ENCODE data around the gene SLC23A1.
"Not testable (repeated sequence)": the region's sequence is repeated elsewhere in the genome, so short reads cannot be mapped to it uniquely, and the experiment has no call there.

The SLC23A1 gene

DNA sequence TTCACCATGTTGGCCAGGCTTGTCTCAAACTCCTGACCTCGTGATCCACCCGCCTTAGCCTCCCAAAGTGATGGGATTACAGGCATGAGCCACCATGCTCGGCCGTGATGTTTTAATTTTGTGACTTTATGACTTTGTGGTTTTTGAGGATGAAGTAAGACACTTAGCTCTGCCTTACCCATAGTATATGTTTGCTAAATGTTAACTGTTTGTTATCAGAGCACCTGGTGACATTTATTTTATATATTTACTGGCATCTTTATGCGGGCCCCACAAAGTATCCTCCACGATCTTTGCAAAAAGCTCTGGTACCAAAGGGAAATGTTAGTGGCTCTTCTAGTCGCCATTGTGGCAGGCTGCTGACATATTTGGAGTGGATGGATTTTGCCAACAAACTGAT, 6.7 kb downstream of the SLC23A1 start:
- Histone ChIP-seq H3K4me3 (ENCODE audit: low read length) (no peak overlapping the region), H3K9ac (ENCODE audit: low read depth, low read length) (no peak overlapping the region), H3K27ac (ENCODE audit: low read length) (no peak overlapping the region), H3K9me3 (ENCODE audit: insufficient read depth, low read depth, low read length) (no peaks in the 10 kb centered on the region), H3K4me1 (ENCODE audit: insufficient read depth, low read length) (no peaks in the 10 kb centered on the region), H3K36me3 (ENCODE audit: insufficient read depth, low read depth, low read length) (peaks cover 8% of the 10 kb centered on the region), H3K27me3 (ENCODE audit: insufficient read depth, low read length) (no peaks in the 10 kb centered on the region)

DNA sequence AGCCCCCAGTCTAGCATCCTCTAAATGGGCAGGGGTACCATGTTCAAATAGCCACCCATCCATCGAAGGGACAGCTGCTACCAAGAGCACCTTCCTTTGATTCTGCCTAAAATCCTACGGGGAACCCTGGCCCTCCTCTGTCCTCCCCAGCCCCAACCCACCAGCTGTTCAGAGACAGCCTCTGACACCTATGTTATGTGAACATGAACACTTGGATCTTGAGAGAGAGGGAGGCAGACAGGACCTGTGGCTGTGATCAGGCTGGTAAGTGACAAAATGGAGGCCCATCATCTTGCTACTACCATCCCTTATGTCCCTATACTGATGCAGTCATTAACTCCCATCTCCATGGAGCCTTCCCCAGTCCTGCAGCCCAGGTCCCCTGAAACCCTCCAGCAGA, 8.2 kb downstream of the SLC23A1 start:
- Histone ChIP-seq H3K27ac (ENCODE audit: low read length) (no peak overlapping the region), H3K4me3 (ENCODE audit: low read length) (no peak overlapping the region), H3K36me3 (ENCODE audit: insufficient read depth, low read depth, low read length) (peaks cover 17% of the 10 kb centered on the region), H3K27me3 (ENCODE audit: insufficient read depth, low read length) (no peaks in the 10 kb centered on the region), H3K4me1 (ENCODE audit: insufficient read depth, low read length) (no peaks in the 10 kb centered on the region), H3K9me3 (ENCODE audit: insufficient read depth, low read depth, low read length) (no peaks in the 10 kb centered on the region), H3K9ac (ENCODE audit: low read depth, low read length) (no peak overlapping the region)

DNA sequence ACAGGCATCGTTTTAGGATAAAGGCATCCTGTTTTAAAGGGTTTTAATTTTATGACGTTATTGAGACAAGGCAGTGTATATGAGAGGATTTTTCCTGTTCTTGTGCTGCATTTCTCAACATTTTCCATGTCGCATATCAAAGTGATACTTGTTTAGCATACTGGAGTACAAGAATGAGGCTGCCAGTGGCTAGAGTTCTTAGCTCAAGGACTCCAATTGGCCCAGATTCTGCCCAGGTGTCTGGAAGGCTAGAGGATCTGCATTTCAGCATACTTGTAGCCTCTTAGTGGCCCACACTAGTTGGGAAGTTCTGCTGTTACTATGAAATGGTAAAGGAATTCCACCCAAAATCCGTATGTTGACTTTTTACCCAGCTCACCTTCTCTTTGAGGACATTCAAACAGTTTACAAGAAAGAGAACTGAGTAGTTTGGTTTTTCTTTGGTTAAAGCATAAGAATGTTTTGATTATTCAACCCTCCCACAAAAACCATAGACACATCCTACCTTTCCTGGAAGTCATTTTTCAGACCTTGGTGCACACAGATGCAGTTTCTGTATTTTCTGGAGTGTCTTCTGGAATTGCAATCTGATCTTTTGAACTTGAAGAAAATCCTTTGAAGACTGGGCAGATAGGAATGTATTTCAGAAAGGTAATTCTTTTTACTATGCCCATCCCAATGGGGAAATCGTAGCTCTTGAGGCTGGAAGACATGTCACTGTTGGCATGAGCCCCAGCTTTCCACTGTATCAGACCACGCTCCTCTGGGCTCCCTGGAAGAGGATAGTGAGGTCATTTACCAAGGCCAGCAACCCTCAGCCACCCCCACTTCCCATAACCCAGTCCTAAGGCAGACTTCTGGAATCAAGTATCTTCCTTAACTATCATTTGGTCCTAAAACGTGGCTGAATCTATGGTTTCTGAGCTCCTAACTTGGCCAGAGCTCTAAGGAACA, 11.3 kb downstream of the SLC23A1 start:
- H3K4me1 ChIP-seq (ENCODE audit: insufficient read depth, low read length), result no peaks in the 10 kb centered on the region
- H3K4me3 ChIP-seq (ENCODE audit: low read length), result no peak overlapping the region
- peaks cover 45% of the 10 kb centered on the region for H3K36me3 ChIP-seq (ENCODE audit: insufficient read depth, low read depth, low read length)
- no peaks in the 10 kb centered on the region for H3K27me3 ChIP-seq (ENCODE audit: insufficient read depth, low read length)
- no peak overlapping the region for H3K9ac ChIP-seq (ENCODE audit: low read depth, low read length)
- no peak overlapping the region for H3K27ac ChIP-seq (ENCODE audit: low read length)
- no peaks in the 10 kb centered on the region for H3K9me3 ChIP-seq (ENCODE audit: insufficient read depth, low read depth, low read length)

DNA sequence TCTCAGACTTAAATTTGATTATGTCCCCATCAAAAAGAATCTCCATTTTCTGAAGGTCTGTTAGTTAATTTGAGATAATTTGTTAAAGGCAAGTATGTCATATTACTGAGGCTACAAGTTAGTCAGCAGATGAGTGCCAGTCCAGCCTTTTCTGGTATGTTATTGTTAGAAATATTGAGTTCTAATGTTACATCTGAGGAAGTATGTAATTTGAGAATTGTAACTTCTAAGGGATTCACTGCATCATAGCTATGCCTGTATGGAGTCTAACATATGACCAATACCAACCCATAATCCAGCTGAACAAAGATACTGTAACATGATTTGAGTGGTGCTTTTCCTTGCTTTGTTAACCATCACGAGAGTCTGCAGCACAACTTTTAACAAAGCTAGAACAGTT, 13.9 kb downstream of the SLC23A1 start:
- Histone ChIP-seq H3K27ac (ENCODE audit: low read length) (no peak overlapping the region), H3K4me3 (ENCODE audit: low read length) (no peak overlapping the region), H3K9ac (ENCODE audit: low read depth, low read length) (no peak overlapping the region), H3K4me1 (ENCODE audit: insufficient read depth, low read length) (no peaks in the 10 kb centered on the region), H3K36me3 (ENCODE audit: insufficient read depth, low read depth, low read length) (peaks cover 68% of the 10 kb centered on the region), H3K9me3 (ENCODE audit: insufficient read depth, low read depth, low read length) (no peaks in the 10 kb centered on the region), H3K27me3 (ENCODE audit: insufficient read depth, low read length) (no peaks in the 10 kb centered on the region)

DNA sequence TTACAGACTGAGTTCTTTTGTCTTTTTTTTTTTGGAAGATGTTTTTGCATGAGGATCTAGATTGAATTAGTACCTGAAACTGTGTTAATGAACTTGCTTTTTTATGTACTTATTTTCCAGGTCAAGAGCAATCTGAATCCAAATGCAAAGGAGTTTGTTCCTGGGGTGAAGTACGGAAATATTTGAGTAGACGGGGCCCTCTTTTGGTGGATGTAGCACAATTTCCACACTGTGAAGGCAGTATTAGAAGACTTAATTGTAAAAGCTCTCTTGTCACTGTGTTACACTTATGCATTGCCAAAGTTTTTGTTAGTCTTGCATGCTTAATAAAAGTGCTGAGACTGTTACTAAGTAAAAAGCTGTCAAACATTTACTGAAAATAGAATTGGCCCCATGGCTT, 14.5 kb downstream of the SLC23A1 start:
- Histone ChIP-seq H3K9ac (ENCODE audit: low read depth, low read length) (no peak overlapping the region), H3K27me3 (ENCODE audit: insufficient read depth, low read length) (no peaks in the 10 kb centered on the region), H3K9me3 (ENCODE audit: insufficient read depth, low read depth, low read length) (no peaks in the 10 kb centered on the region), H3K27ac (ENCODE audit: low read length) (no peak overlapping the region), H3K4me3 (ENCODE audit: low read length) (no peak overlapping the region), H3K36me3 (ENCODE audit: insufficient read depth, low read depth, low read length) (peaks cover 74% of the 10 kb centered on the region), H3K4me1 (ENCODE audit: insufficient read depth, low read length) (no peaks in the 10 kb centered on the region)

DNA sequence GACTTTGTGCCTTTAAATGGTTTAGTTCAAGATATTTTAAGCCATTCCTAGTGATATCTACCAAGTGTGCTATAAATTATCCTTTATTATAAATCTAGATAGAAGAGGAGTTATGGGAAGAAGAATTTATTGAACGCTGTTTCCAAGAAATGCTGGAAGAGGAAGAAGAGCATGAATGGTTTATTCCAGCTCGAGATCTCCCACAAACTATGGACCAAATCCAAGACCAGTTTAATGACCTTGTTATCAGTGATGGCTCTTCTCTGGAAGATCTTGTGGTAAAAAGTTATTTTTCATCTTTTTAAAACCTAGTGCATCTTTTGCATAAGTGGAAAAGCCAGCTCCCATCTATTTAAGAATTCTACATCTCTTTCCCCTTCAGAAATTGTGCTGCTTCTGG, 18.6 kb downstream of the SLC23A1 start:
- H3K4me1 ChIP-seq (ENCODE audit: insufficient read depth, low read length), result no peaks in the 10 kb centered on the region
- H3K9ac ChIP-seq (ENCODE audit: low read depth, low read length), result no peak overlapping the region
- peaks cover 60% of the 10 kb centered on the region for H3K36me3 ChIP-seq (ENCODE audit: insufficient read depth, low read depth, low read length)
- no peak overlapping the region for H3K4me3 ChIP-seq (ENCODE audit: low read length)
- H3K9me3 ChIP-seq (ENCODE audit: insufficient read depth, low read depth, low read length), result no peaks in the 10 kb centered on the region
- no peak overlapping the region for H3K27ac ChIP-seq (ENCODE audit: low read length)
- no peaks in the 10 kb centered on the region for H3K27me3 ChIP-seq (ENCODE audit: insufficient read depth, low read length)

DNA sequence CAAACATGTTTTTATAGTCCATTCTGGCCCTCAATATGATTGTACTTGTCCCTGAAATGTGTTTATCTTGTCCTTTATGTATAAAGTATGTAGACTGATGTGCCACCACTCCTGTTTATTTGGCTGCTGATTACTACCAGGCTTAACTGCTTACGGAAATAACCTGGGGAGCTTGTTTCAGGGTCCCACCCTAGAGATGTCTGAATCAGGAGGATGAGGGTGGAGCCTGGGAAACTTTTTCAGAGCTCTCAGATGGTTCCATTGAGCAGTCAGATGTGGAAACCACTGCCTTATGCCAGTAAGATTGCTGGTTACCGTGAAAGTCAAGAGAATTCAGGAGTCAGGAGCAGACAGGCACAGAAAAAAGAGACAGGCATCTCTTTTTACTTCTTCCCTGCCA, 19.2 kb downstream of the SLC23A1 start:
- Histone ChIP-seq H3K9me3 (ENCODE audit: insufficient read depth, low read depth, low read length) (no peaks in the 10 kb centered on the region), H3K36me3 (ENCODE audit: insufficient read depth, low read depth, low read length) (peaks cover 54% of the 10 kb centered on the region), H3K4me1 (ENCODE audit: insufficient read depth, low read length) (no peaks in the 10 kb centered on the region), H3K9ac (ENCODE audit: low read depth, low read length) (no peak overlapping the region), H3K27ac (ENCODE audit: low read length) (no peak overlapping the region), H3K27me3 (ENCODE audit: insufficient read depth, low read length) (no peaks in the 10 kb centered on the region), H3K4me3 (ENCODE audit: low read length) (no peak overlapping the region)

DNA sequence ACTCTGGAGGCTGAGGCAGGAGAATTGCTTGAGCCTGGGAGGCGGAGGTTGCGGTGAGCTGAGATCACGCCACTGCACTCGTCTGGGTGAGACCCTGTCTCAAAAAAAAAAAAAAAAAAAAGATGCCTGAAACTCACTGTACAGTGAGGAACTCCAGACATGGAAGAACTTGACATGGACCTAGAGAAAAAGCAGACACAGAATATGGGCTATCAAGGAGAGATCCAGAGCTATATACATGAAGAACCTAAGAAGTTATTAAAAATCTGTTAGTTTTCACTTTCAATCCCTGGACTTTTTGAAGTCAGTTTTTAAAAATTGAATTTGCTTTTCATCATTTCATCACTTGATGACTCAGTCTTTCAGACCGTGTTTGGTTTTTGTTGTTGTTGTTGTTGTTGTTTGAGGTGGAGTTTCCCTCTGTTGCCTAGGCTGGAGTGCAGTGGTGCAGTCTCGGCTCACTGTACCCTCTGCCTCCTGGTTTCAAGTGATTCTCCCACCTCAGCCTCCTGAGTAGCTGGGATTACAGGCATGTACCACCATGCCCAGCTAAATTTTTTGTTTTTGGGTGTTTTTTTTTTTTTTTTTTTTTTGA, 21.2 kb downstream of the SLC23A1 start:
- Histone ChIP-seq H3K36me3 (ENCODE audit: insufficient read depth, low read depth, low read length) (peaks cover 51% of the 10 kb centered on the region), H3K27ac (ENCODE audit: low read length) (no peak overlapping the region), H3K4me1 (ENCODE audit: insufficient read depth, low read length) (no peaks in the 10 kb centered on the region)

DNA sequence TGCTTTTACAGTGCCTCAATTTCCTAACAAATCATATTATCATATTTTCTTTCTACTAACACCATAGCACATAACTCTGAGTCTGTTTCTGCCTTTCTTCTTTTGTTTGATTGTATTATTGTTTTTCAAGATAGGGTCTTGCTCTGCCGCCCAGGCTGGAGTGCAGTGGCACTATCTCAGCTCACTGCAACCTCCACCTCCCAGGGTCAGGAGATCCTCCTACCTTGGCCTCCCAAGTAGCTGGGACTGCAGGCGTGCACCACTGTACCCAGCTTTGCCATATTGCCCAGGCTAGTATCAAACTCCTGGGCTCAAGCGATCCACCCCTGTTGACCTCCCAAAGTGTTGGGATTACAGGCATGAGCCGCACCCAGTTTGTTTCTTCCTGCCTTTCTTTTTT, 22.7 kb downstream of the SLC23A1 start:
- no peaks in the 10 kb centered on the region for H3K4me1 ChIP-seq (ENCODE audit: insufficient read depth, low read length)
- H3K9me3 ChIP-seq (ENCODE audit: insufficient read depth, low read depth, low read length), result no peaks in the 10 kb centered on the region
- H3K27me3 ChIP-seq (ENCODE audit: insufficient read depth, low read length), result no peaks in the 10 kb centered on the region
- no peak overlapping the region for H3K9ac ChIP-seq (ENCODE audit: low read depth, low read length)
- peaks cover 35% of the 10 kb centered on the region for H3K36me3 ChIP-seq (ENCODE audit: insufficient read depth, low read depth, low read length)
- no peak overlapping the region for H3K27ac ChIP-seq (ENCODE audit: low read length)
- H3K4me3 ChIP-seq (ENCODE audit: low read length), result no peak overlapping the region

More for the DNA sequence above, 21.2 kb downstream of the SLC23A1 start:
- no peaks in the 10 kb centered on the region for H3K27me3 ChIP-seq (ENCODE audit: insufficient read depth, low read length)
- H3K9me3 ChIP-seq (ENCODE audit: insufficient read depth, low read depth, low read length), result no peaks in the 10 kb centered on the region
- no peak overlapping the region for H3K9ac ChIP-seq (ENCODE audit: low read depth, low read length)
- no peak overlapping the region for H3K4me3 ChIP-seq (ENCODE audit: low read length)

DNA sequence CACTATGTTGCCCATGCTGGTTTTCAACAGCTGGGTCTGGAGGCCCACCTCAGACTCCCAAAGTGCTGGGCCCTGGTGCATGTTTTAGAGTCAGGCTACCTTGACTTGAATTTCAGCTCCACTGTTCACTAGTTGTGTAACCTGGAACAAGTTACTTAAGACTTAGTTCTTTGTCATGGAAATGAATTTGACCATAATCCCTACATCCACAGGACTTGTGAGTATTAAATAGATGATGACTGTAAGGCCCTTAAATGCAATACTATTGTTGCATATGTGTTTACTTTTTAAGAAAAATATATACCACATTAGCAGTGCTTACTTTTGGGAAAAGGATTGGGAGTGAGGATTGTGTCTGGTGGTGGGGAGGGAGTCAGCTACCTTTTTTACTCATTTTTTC, 25.0 kb downstream of the SLC23A1 start:
- Histone ChIP-seq H3K36me3 (ENCODE audit: insufficient read depth, low read depth, low read length) (peaks cover 26% of the 10 kb centered on the region), H3K4me3 (ENCODE audit: low read length) (no peak overlapping the region), H3K9me3 (ENCODE audit: insufficient read depth, low read depth, low read length) (no peaks in the 10 kb centered on the region), H3K9ac (ENCODE audit: low read depth, low read length) (no peak overlapping the region), H3K27me3 (ENCODE audit: insufficient read depth, low read length) (no peaks in the 10 kb centered on the region), H3K27ac (ENCODE audit: low read length) (no peak overlapping the region), H3K4me1 (ENCODE audit: insufficient read depth, low read length) (no peaks in the 10 kb centered on the region)

DNA sequence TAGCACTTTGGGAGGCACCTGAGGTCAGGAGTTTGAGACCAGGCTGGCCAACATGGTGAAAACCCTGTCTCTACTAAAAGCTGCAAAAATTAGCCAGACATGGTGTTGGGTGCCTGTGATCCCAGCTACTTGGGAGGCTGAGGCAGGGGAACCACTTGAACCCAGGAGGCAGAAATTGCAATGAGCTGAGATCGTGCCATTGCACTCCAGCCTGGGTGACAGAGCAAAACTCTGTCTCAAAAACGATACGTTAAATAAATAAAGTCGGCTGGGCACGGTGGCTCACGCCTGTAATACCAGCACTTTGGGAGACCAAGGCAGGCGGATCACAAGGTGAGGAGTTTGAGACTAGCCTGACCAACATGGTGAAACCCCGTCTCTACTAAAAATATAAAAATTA, 27.2 kb downstream of the SLC23A1 start:
- H3K36me3 ChIP-seq (ENCODE audit: insufficient read depth, low read depth, low read length), result peaks cover 35% of the 10 kb centered on the region
- not testable (repeated sequence) for H3K9me3 ChIP-seq (ENCODE audit: insufficient read depth, low read depth, low read length); H3K27me3 ChIP-seq (ENCODE audit: insufficient read depth, low read length); H3K4me3 ChIP-seq (ENCODE audit: low read length); H3K4me1 ChIP-seq (ENCODE audit: insufficient read depth, low read length); H3K9ac ChIP-seq (ENCODE audit: low read depth, low read length); H3K27ac ChIP-seq (ENCODE audit: low read length)

DNA sequence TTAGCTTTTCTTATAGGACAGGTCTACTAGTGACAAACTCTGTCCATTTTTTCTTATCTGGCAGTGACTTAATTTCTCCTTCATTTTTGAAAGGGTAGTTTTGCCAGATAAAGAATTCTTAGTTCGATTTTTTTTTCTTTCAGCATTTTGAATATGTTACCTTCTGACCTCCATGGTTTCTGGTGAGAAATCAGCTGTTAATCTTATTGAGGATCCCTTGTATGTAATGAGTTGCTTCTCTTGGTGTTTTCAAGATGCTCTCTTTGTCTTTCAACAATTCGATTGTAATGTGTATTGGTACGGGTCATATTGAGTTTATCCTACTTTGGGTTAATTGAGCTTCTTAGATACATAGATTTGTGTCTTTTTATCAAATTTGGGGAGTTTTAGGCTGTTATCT, 28.9 kb downstream of the SLC23A1 start:
- H3K9me3 ChIP-seq (ENCODE audit: insufficient read depth, low read depth, low read length), result no peaks in the 10 kb centered on the region
- H3K4me3 ChIP-seq (ENCODE audit: low read length), result no peak overlapping the region
- H3K27me3 ChIP-seq (ENCODE audit: insufficient read depth, low read length), result no peaks in the 10 kb centered on the region
- H3K4me1 ChIP-seq (ENCODE audit: insufficient read depth, low read length), result no peaks in the 10 kb centered on the region
- H3K36me3 ChIP-seq (ENCODE audit: insufficient read depth, low read depth, low read length), result peaks cover 40% of the 10 kb centered on the region
- no peak overlapping the region for H3K27ac ChIP-seq (ENCODE audit: low read length)
- H3K9ac ChIP-seq (ENCODE audit: low read depth, low read length), result no peak overlapping the region

All from iPS-20b (cell line).